Measurements from ENCODE around the gene NDC1. TPM values are rescaled to one million over a fixed set of nuclear protein-coding genes. Genes with fewer than 3 reads are reported as not detected.
A peak's percentile ranks its signal among the peaks of the same experiment; 100 is the strongest.

The NDC1 gene
- polyA plus RNA-seq, 1 experiment, result 19.0 TPM

- no peaks in the 10 kb centered on the region for H3K27me3 ChIP-seq (ENCODE audit: control insufficient read depth, insufficient read depth, low read length)
- no peaks in the 10 kb centered on the region for H3K9me3 ChIP-seq (ENCODE audit: control insufficient read depth, insufficient read depth, low read length)
- H3K4me3 ChIP-seq (ENCODE audit: low read depth, low read length), result no peak overlapping the region
- no peak overlapping the region for H3K27ac ChIP-seq (ENCODE audit: low read depth, low read length)
- ChIA-PET POLR2A (no interaction called here), CTCF (interaction anchor here (0.5 to 2.8 kb wide), 6 partner anchors 10 to 270 kb away, joined by 3 to 19 read pairs (median 4); no protein-coding TSS in a partner anchor)
- no peak for DNase-seq (ENCODE audit: low read depth, low spot score)
- TF ChIP-seq CTCF (IDR thresholded peaks at IDR 0.05; ENCODE audit: low read depth, low read length), result no peak
These were observed 82.2 kb downstream of the NDC1 start for GRCh38 chr1:53755874-53756273.

GRCh38 chr1:53754484-53755312 lies 83.4 kb downstream of the NDC1 start:
- ChIA-PET CTCF (interaction anchor here (0.7 to 2.8 kb wide), 30 partner anchors 8 to 451 kb away, joined by 3 to 65 read pairs (median 4); partner anchors contain the start of gene DMRTB1), POLR2A (no interaction called here)

GRCh38 chr1:53752281-53752680 lies 85.8 kb downstream of the NDC1 start:
- TF ChIP-seq CTCF (IDR thresholded peaks at IDR 0.05; ENCODE audit: low read depth, low read length), result no peak
- Histone ChIP-seq H3K9me3 (ENCODE audit: control insufficient read depth, insufficient read depth, low read length) (no peaks in the 10 kb centered on the region), H3K4me3 (ENCODE audit: low read depth, low read length) (no peak overlapping the region), H3K27me3 (ENCODE audit: control insufficient read depth, insufficient read depth, low read length) (peaks cover 2% of the 10 kb centered on the region), H3K27ac (ENCODE audit: low read depth, low read length) (no peak overlapping the region)
- CTCF ChIA-PET, result interaction anchor here (0.6 to 2.6 kb wide), 3 partner anchors 11 to 474 kb away, joined by 4 to 65 read pairs (median 5); no protein-coding TSS in a partner anchor
- POLR2A ChIA-PET, result no interaction called here
- DNase-seq (ENCODE audit: low read depth, low spot score), result no peak

More at GRCh38 chr1:53754484-53755312, 83.4 kb downstream of the NDC1 start:
- Histone ChIP-seq H3K4me3 (ENCODE audit: low read depth, low read length) (no peak overlapping the region), H3K27ac (ENCODE audit: low read depth, low read length) (no peak overlapping the region), H3K9me3 (ENCODE audit: control insufficient read depth, insufficient read depth, low read length) (no peaks in the 10 kb centered on the region), H3K27me3 (ENCODE audit: control insufficient read depth, insufficient read depth, low read length) (no peaks in the 10 kb centered on the region)
- DNase-seq (ENCODE audit: low read depth, low spot score), result no peak
- peak; percentile 80 for TF ChIP-seq CTCF (IDR thresholded peaks at IDR 0.05; ENCODE audit: low read depth, low read length)

- Histone ChIP-seq H3K4me3 (ENCODE audit: low read depth, low read length) (no peak overlapping the region), H3K27ac (ENCODE audit: low read depth, low read length) (no peak overlapping the region), H3K9me3 (ENCODE audit: control insufficient read depth, insufficient read depth, low read length) (peaks cover 3% of the 10 kb centered on the region; the same call in 1 of the 2 replicates), H3K27me3 (ENCODE audit: control insufficient read depth, insufficient read depth, low read length) (peaks cover 2% of the 10 kb centered on the region)
- no peak for TF ChIP-seq CTCF (IDR thresholded peaks at IDR 0.05; ENCODE audit: low read depth, low read length)
- ChIA-PET CTCF (no interaction called here), POLR2A (no interaction called here)
- DNase-seq (ENCODE audit: low read depth, low spot score), result no peak
These were observed 90.3 kb downstream of the NDC1 start for GRCh38 chr1:53747841-53748240.

- ChIA-PET CTCF (interaction anchor here (0.6 to 0.9 kb wide), 4 partner anchors 12 to 15 kb away, joined by 3 to 5 read pairs (median 4); no protein-coding TSS in a partner anchor), POLR2A (no interaction called here)
- no peak for TF ChIP-seq CTCF (IDR thresholded peaks at IDR 0.05; ENCODE audit: low read depth, low read length)
- peak overlapping the region; percentile 77 for H3K27ac ChIP-seq (ENCODE audit: low read depth, low read length)
- peaks cover 4% of the 10 kb centered on the region for H3K9me3 ChIP-seq (ENCODE audit: control insufficient read depth, insufficient read depth, low read length)
- H3K27me3 ChIP-seq (ENCODE audit: control insufficient read depth, insufficient read depth, low read length), result no peaks in the 10 kb centered on the region
- peak overlapping the region; percentile 7; the same call in 1 of the 2 replicates for H3K4me3 ChIP-seq (ENCODE audit: low read depth, low read length)
- DNase-seq (ENCODE audit: low read depth, low spot score), result no peak
These were observed 97.4 kb downstream of the NDC1 start for GRCh38 chr1:53740621-53741105.

All from AG04450 (cell line).